HG03469 (cell line): ENCODE results near the gene PCYOX1L.

Experiments
- ATAC-seq: cut with Tn5 transposase; IDR thresholded peaks from one replicate; pipeline ENCODE4 v1.9.1; 2021; ENCODE audit warnings: mild to moderate bottlenecking, moderate library complexity, moderate number of reproducible peaks; ENCODE audit not compliant: unreplicated experiment

PCYOX1L gene

GRCh38 chr5:149337736-149338135 is 20.1 kb upstream of the PCYOX1L start:
- no peak for ATAC-seq

- no peak for ATAC-seq
These were observed 19.5 kb upstream of the PCYOX1L start for GRCh38 chr5:149338364-149338763.

GRCh38 chr5:149340920-149341319 is 16.9 kb upstream of the PCYOX1L start:
- no peak for ATAC-seq

- ATAC-seq = no peak
These were observed 16.0 kb upstream of the PCYOX1L start for GRCh38 chr5:149341876-149342275.

- ATAC-seq = no peak
These were observed 13.7 kb upstream of the PCYOX1L start for GRCh38 chr5:149344151-149344550.

- peak; percentile 94 for ATAC-seq
These were observed 12.5 kb upstream of the PCYOX1L start, which contains the start of gene GRPEL2 for GRCh38 chr5:149345147-149345891. Gene GRPEL2, plus strand, starts transcription at chr5:149345499. Its CDS starts 41 bp downstream, at chr5:149345540.

- no peak for ATAC-seq
These were observed 12.0 kb upstream of the PCYOX1L start for GRCh38 chr5:149345892-149346222.

- no peak for ATAC-seq
These were observed 9.3 kb upstream of the PCYOX1L start for GRCh38 chr5:149348518-149348917.

- no peak for ATAC-seq
These were observed 8.5 kb upstream of the PCYOX1L start for GRCh38 chr5:149349382-149349781.

GRCh38 chr5:149352169-149352568 is 5.7 kb upstream of the PCYOX1L start:
- no peak for ATAC-seq

GRCh38 chr5:149353911-149354310 is 3.9 kb upstream of the PCYOX1L start:
- no peak for ATAC-seq

GRCh38 chr5:149355688-149356087 is 2.2 kb upstream of the PCYOX1L start:
- no peak for ATAC-seq

- ATAC-seq = no peak
These were observed 1.5 kb upstream of the PCYOX1L start for GRCh38 chr5:149356391-149356790.

GRCh38 chr5:149358294-149358651 is 427 bp downstream of the PCYOX1L start:
- no peak for ATAC-seq

GRCh38 chr5:149358868-149359495 is 1.1 kb downstream of the PCYOX1L start:
- no peak for ATAC-seq

GRCh38 chr5:149360272-149360671 is 2.4 kb downstream of the PCYOX1L start:
- ATAC-seq = no peak

GRCh38 chr5:149362541-149362940 is 4.7 kb downstream of the PCYOX1L start:
- no peak for ATAC-seq

- no peak for ATAC-seq
These were observed 5.5 kb downstream of the PCYOX1L start for GRCh38 chr5:149363358-149363757.

GRCh38 chr5:149363936-149364335 is 6.1 kb downstream of the PCYOX1L start:
- ATAC-seq = no peak

- ATAC-seq = no peak
These were observed 6.9 kb downstream of the PCYOX1L start for GRCh38 chr5:149364719-149365118.

- no peak for ATAC-seq
These were observed 7.6 kb downstream of the PCYOX1L start for GRCh38 chr5:149365418-149365817.

GRCh38 chr5:149366169-149366729 is 8.4 kb downstream of the PCYOX1L start:
- no peak for ATAC-seq
